ENCODE results near the gene SLC22A23. TPM values are rescaled to one million over a fixed set of nuclear protein-coding genes. Genes with fewer than 3 reads are reported as not detected.

Gene SLC22A23
- total RNA-seq, 6 donors from 2014 or later = 18.2 to 73.1 (median 28.3) TPM

DNA sequence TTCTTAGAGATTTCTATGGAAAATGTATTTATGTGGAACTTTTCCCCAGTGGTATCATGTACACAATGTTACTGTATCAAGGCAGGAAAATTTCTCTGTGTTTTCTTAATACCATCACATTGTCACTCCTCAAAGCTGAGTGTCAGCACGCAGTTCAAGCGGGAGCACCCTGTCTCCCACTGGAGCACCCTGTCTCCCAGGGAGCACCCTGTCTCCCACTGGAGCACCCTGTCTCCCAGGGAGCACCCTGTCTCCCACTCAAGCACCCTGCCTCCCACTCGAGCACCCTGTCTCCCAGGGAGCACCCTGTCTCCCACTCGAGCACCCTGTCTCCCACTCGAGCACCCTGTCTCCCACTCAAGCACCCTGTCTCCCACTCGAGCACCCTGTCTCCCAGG, 146.8 kb downstream of the SLC22A23 start:
- no peak overlapping the region for H3K27ac ChIP-seq
- no peak overlapping the region for H3K4me3 ChIP-seq
- no peaks in the 10 kb centered on the region for H3K36me3 ChIP-seq
- peaks cover 0 to 7% (median 0%) of the 10 kb centered on the region in 4 donors for H3K4me1 ChIP-seq
- DNase-seq = no peak
- no peaks in the 10 kb centered on the region for H3K27me3 ChIP-seq
- TF ChIP-seq POLR2AphosphoS5 (IDR thresholded peaks at IDR 0.05) (no peak), EP300 (IDR thresholded peaks at IDR 0.05) (no peak), POLR2A (IDR thresholded peaks at IDR 0.05) (no peak)
- TF ChIP-seq, protein P1, sequence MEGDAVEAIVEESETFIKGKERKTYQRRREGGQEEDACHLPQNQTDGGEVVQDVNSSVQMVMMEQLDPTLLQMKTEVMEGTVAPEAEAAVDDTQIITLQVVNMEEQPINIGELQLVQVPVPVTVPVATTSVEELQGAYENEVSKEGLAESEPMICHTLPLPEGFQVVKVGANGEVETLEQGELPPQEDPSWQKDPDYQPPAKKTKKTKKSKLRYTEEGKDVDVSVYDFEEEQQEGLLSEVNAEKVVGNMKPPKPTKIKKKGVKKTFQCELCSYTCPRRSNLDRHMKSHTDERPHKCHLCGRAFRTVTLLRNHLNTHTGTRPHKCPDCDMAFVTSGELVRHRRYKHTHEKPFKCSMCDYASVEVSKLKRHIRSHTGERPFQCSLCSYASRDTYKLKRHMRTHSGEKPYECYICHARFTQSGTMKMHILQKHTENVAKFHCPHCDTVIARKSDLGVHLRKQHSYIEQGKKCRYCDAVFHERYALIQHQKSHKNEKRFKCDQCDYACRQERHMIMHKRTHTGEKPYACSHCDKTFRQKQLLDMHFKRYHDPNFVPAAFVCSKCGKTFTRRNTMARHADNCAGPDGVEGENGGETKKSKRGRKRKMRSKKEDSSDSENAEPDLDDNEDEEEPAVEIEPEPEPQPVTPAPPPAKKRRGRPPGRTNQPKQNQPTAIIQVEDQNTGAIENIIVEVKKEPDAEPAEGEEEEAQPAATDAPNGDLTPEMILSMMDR (IDR thresholded peaks at IDR 0.05) = no peak
- 68 to 76% methylated on average over 6 of the region's 6 CpGs for WGBS, 2 donors
- H3K9me3 ChIP-seq = peaks cover 0 to 4% (median 0%) of the 10 kb centered on the region in 4 donors
- ATAC-seq (ENCODE audit: low FRiP score in 2 of 2) = no peak

DNA sequence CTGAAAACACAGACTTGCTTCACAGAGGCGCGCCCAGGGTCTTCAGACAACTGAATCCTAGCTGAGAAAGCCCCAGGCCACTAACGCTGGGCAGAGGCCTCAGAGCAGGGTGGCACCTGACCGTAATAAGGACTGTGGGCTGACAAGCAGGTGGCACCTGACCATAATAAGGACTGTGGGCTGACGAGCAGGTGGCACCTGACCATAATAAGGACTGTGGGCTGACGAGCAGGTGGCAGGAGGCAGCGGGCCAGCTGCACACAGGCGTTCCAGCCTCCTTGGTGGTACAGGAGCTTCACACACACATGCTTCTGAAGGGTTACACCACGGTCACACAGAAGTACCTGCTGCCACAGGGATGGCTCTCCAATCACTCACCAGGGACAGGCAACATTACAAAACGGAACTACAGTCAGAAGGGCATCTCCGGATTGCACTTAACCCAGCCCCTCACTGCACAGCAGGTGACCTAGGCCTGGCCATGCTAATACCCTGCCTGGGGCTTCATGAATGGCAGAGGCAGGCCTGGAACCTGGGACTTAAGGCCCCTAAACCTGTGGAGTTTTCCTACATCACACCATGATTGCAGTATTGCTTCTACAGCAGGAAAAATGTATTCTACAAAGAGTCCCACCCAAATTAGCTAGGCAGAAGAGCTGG, 147.3 kb downstream of the SLC22A23 start:
- 80 to 88% methylated on average over 6 to 11 of the region's 11 CpGs for WGBS, 2 donors
- H3K9me3 ChIP-seq = peaks cover 0 to 4% (median 0%) of the 10 kb centered on the region in 4 donors
- H3K27ac ChIP-seq = no peak overlapping the region
- TF ChIP-seq POLR2A (IDR thresholded peaks at IDR 0.05) (no peak), EP300 (IDR thresholded peaks at IDR 0.05) (no peak), POLR2AphosphoS5 (IDR thresholded peaks at IDR 0.05) (no peak)
- TF ChIP-seq, protein P1 (IDR thresholded peaks at IDR 0.05) = no peak
- H3K27me3 ChIP-seq = no peaks in the 10 kb centered on the region
- no peaks in the 10 kb centered on the region for H3K36me3 ChIP-seq
- peaks cover 0 to 7% (median 0%) of the 10 kb centered on the region in 4 donors for H3K4me1 ChIP-seq
- DNase-seq (peak in 1 of 2 donors; percentile 60), ATAC-seq (ENCODE audit: low FRiP score in 2 of 2) (peak in 1 of 2 donors; percentile 45)
- no peak overlapping the region for H3K4me3 ChIP-seq

DNA sequence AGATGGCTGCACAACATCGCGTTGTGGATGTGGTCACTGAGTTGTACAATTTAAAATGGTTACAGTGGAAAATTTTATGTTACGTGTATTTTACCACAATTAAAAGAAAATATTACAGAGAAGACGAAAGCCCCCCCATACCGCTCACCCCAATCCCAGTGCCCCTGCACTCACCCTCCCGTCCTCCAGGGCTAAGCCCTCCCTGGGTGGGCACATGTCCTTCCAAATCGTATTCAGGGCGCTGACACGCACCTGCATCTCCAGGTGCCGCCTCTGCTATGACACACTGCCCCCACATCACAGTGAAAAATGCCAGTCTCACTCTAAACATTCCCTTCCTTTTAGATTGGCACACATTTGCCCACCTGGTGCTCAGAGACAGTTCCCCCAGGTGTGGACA, 148.7 kb downstream of the SLC22A23 start:
- Histone ChIP-seq H3K9me3 (peaks cover 0 to 4% (median 0%) of the 10 kb centered on the region in 4 donors), H3K27me3 (no peaks in the 10 kb centered on the region), H3K27ac (no peak overlapping the region), H3K36me3 (no peaks in the 10 kb centered on the region), H3K4me1 (peaks cover 0 to 7% (median 0%) of the 10 kb centered on the region in 4 donors), H3K4me3 (no peak overlapping the region)
- no peak for ATAC-seq (ENCODE audit: low FRiP score in 2 of 2)
- TF ChIP-seq EP300 (IDR thresholded peaks at IDR 0.05) = no peak
- TF ChIP-seq, protein P1 (IDR thresholded peaks at IDR 0.05) = no peak
- TF ChIP-seq POLR2AphosphoS5 (IDR thresholded peaks at IDR 0.05) = no peak
- no peak for DNase-seq
- 91 to 96% methylated on average over 10 of the region's 10 CpGs for WGBS, 2 donors

DNA sequence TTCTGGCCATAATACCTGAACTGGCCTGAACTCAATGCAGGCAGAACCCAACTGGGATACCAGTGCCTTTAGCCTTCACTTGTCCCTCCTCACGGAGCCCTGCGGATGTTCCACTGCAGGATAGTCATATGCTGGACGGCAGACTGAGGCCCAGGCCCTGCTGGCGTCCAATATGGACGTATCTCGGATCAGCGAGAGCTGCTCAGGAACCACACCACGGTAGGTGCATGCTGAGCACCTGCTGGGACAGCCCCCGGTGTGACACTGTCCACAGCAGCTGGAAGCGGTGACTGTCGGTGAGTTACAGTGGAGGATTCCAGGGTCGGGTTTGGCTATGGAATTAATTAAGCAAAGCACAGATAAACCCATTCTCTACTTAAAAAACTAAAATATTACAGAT, 149.4 kb downstream of the SLC22A23 start:
- Histone ChIP-seq H3K4me1 (peaks cover 0 to under 1% (median 0%) of the 10 kb centered on the region in 4 donors), H3K36me3 (no peaks in the 10 kb centered on the region), H3K27me3 (no peaks in the 10 kb centered on the region), H3K9me3 (peaks cover 0 to 4% (median 0%) of the 10 kb centered on the region in 4 donors), H3K27ac (no peak overlapping the region), H3K4me3 (no peak overlapping the region)
- TF ChIP-seq POLR2A (IDR thresholded peaks at IDR 0.05) = no peak
- TF ChIP-seq POLR2AphosphoS5 (IDR thresholded peaks at IDR 0.05) = no peak
- TF ChIP-seq, protein P1 (IDR thresholded peaks at IDR 0.05) = no peak
- no peak for TF ChIP-seq EP300 (IDR thresholded peaks at IDR 0.05)
- DNase-seq (no peak), ATAC-seq (ENCODE audit: low FRiP score in 2 of 2) (no peak)
- 94 to 95% methylated on average over 12 of the region's 12 CpGs for WGBS, 2 donors

DNA sequence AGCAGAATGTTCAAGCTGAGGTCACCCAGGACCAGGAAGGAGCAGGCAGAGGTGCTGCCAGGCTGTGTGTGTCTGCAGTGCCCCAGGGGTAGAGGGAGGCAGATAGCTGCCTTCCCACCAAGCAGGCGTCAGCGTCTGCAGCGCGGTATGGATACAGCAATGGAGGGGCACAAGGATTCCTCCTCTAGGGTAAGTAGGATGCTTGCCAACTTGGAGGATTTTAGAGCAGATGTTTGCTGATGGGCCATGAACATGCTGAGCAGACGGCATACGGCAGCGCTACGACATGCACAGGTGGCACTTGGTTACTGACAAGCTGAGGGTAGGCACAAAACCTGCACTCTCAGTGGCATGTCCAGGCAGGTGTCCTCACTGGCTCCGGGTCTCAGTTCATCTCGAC, 150.0 kb downstream of the SLC22A23 start:
- Histone ChIP-seq H3K4me1 (no peaks in the 10 kb centered on the region), H3K27ac (no peak overlapping the region), H3K27me3 (no peaks in the 10 kb centered on the region), H3K4me3 (no peak overlapping the region), H3K9me3 (peaks cover 0 to 4% (median 0%) of the 10 kb centered on the region in 4 donors), H3K36me3 (no peaks in the 10 kb centered on the region)
- no peak for ATAC-seq (ENCODE audit: low FRiP score in 2 of 2)
- TF ChIP-seq, protein P1 (IDR thresholded peaks at IDR 0.05) = no peak
- no peak for TF ChIP-seq POLR2A (IDR thresholded peaks at IDR 0.05)
- no peak for TF ChIP-seq EP300 (IDR thresholded peaks at IDR 0.05)
- no peak for TF ChIP-seq POLR2AphosphoS5 (IDR thresholded peaks at IDR 0.05)
- WGBS, 2 donors = 97 to 98% methylated on average over 10 of the region's 10 CpGs
- DNase-seq = no peak
